ENCODE results near the gene PKHD1. TPM values are rescaled to one million over a fixed set of nuclear protein-coding genes. Genes with fewer than 3 reads are reported as not detected.

The PKHD1 gene
- polyA plus RNA-seq, 1 experiment, result not detected

GRCh38 chr6:51768087-51768486 is 319.3 kb downstream of the PKHD1 start:
- H3K9me3 ChIP-seq (ENCODE audit: control insufficient read depth, insufficient read depth, low read length), result no peaks in the 10 kb centered on the region
- CTCF ChIA-PET, result no interaction called here
- DNase-seq (ENCODE audit: low read depth, low spot score), result no peak
- no peak overlapping the region for H3K4me3 ChIP-seq (ENCODE audit: low read depth, low read length)
- no peak overlapping the region for H3K27ac ChIP-seq (ENCODE audit: low read depth, low read length)
- no peak for TF ChIP-seq CTCF (IDR thresholded peaks at IDR 0.05; ENCODE audit: low read depth, low read length)
- H3K27me3 ChIP-seq (ENCODE audit: control insufficient read depth, insufficient read depth, low read length), result no peaks in the 10 kb centered on the region
- POLR2A ChIA-PET, result no interaction called here

- H3K9me3 ChIP-seq (ENCODE audit: control insufficient read depth, insufficient read depth, low read length), result no peaks in the 10 kb centered on the region
- ChIA-PET CTCF (no interaction called here), POLR2A (no interaction called here)
- DNase-seq (ENCODE audit: low read depth, low spot score), result no peak
- H3K27me3 ChIP-seq (ENCODE audit: control insufficient read depth, insufficient read depth, low read length), result no peaks in the 10 kb centered on the region
- TF ChIP-seq CTCF (IDR thresholded peaks at IDR 0.05; ENCODE audit: low read depth, low read length), result no peak
- H3K27ac ChIP-seq (ENCODE audit: low read depth, low read length), result no peak overlapping the region
- no peak overlapping the region for H3K4me3 ChIP-seq (ENCODE audit: low read depth, low read length)
Observed at GRCh38 chr6:51765230-51765629, 322.2 kb downstream of the PKHD1 start.

- no peak for TF ChIP-seq CTCF (IDR thresholded peaks at IDR 0.05; ENCODE audit: low read depth, low read length)
- H3K27me3 ChIP-seq (ENCODE audit: control insufficient read depth, insufficient read depth, low read length), result no peaks in the 10 kb centered on the region
- peaks cover 11% of the 10 kb centered on the region for H3K9me3 ChIP-seq (ENCODE audit: control insufficient read depth, insufficient read depth, low read length)
- no peak overlapping the region for H3K27ac ChIP-seq (ENCODE audit: low read depth, low read length)
- ChIA-PET CTCF (no interaction called here), POLR2A (no interaction called here)
- no peak for DNase-seq (ENCODE audit: low read depth, low spot score)
- H3K4me3 ChIP-seq (ENCODE audit: low read depth, low read length), result no peak overlapping the region
Observed at GRCh38 chr6:51753635-51754034, 333.8 kb downstream of the PKHD1 start.

GRCh38 chr6:51743999-51744398 is 343.4 kb downstream of the PKHD1 start:
- CTCF ChIA-PET, result no interaction called here
- no peak overlapping the region for H3K4me3 ChIP-seq (ENCODE audit: low read depth, low read length)
- POLR2A ChIA-PET, result no interaction called here

GRCh38 chr6:51740658-51741057 is 346.8 kb downstream of the PKHD1 start:
- peaks cover 9% of the 10 kb centered on the region for H3K9me3 ChIP-seq (ENCODE audit: control insufficient read depth, insufficient read depth, low read length)
- TF ChIP-seq CTCF (IDR thresholded peaks at IDR 0.05; ENCODE audit: low read depth, low read length), result no peak
- no peaks in the 10 kb centered on the region for H3K27me3 ChIP-seq (ENCODE audit: control insufficient read depth, insufficient read depth, low read length)
- ChIA-PET POLR2A (no interaction called here), CTCF (no interaction called here)
- H3K27ac ChIP-seq (ENCODE audit: low read depth, low read length), result no peak overlapping the region
- no peak for DNase-seq (ENCODE audit: low read depth, low spot score)
- no peak overlapping the region for H3K4me3 ChIP-seq (ENCODE audit: low read depth, low read length)

More at GRCh38 chr6:51743999-51744398, 343.4 kb downstream of the PKHD1 start:
- no peak overlapping the region for H3K27ac ChIP-seq (ENCODE audit: low read depth, low read length)
- no peak for TF ChIP-seq CTCF (IDR thresholded peaks at IDR 0.05; ENCODE audit: low read depth, low read length)
- H3K27me3 ChIP-seq (ENCODE audit: control insufficient read depth, insufficient read depth, low read length), result no peaks in the 10 kb centered on the region
- H3K9me3 ChIP-seq (ENCODE audit: control insufficient read depth, insufficient read depth, low read length), result peaks cover 3% of the 10 kb centered on the region; the same call in 1 of the 2 replicates
- no peak for DNase-seq (ENCODE audit: low read depth, low spot score)
